PC-3 (cell line): ENCODE data around the gene ZNF438.

ENCODE experiments used
- CTCF ChIP-seq: fragments of 300-600 bp; sonication (generic); conservative IDR thresholded peaks from 2 replicates; pipeline ENCODE4 v1.5.1; 2017; ENCODE audit warnings: antibody characterized with exemption, low read depth, mild to moderate bottlenecking, low read length
- EZH2 ChIP-seq: fragments of 300-600 bp; sonication (generic); IDR thresholded peaks from one replicate; pipeline ENCODE4 v1.6.1; 2017; ENCODE audit warnings: antibody characterized with exemption, mild to moderate bottlenecking, low read length; ENCODE audit not compliant: unreplicated experiment
- EZH2phosphoT487 ChIP-seq: fragments of 300-600 bp; sonication (generic); IDR thresholded peaks from 2 replicates; pipeline ENCODE4 v1.6.1; 2018; ENCODE audit warnings: mild to moderate bottlenecking, antibody characterized with exemption, low read length, borderline replicate concordance

- TF ChIP-seq CTCF (no peak), EZH2phosphoT487 (no peak), EZH2 (no peak)
Measured at GRCh38 chr10:30944005-30944404, 87.7 kb downstream of the ZNF438 start.
